ENCODE data around the gene COL15A1.

COL15A1 gene

DNA sequence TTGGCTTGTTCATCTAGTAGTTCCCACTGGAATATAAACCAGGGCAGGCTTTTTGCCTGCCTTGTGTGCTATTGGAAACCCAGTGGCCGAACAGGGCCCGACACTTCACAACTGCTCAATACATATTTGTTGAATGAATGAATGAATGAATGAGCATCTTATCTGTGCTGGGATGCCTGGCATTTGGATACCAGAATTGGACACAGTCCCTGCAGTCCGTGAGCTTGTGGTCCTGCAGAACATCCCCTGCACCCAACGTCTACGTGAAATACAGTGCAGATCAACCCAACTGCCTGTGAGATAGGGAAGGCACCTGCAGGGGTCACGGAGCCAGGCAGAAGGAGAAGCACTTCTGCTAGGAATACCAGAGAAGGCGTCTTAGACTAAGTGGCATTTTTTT is 30.0 kb upstream of the COL15A1 start:
- TF ChIP-seq, protein P1, sequence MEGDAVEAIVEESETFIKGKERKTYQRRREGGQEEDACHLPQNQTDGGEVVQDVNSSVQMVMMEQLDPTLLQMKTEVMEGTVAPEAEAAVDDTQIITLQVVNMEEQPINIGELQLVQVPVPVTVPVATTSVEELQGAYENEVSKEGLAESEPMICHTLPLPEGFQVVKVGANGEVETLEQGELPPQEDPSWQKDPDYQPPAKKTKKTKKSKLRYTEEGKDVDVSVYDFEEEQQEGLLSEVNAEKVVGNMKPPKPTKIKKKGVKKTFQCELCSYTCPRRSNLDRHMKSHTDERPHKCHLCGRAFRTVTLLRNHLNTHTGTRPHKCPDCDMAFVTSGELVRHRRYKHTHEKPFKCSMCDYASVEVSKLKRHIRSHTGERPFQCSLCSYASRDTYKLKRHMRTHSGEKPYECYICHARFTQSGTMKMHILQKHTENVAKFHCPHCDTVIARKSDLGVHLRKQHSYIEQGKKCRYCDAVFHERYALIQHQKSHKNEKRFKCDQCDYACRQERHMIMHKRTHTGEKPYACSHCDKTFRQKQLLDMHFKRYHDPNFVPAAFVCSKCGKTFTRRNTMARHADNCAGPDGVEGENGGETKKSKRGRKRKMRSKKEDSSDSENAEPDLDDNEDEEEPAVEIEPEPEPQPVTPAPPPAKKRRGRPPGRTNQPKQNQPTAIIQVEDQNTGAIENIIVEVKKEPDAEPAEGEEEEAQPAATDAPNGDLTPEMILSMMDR (IDR thresholded peaks at IDR 0.05; ENCODE audit: low read depth, low read length, missing control alignments), result no peak
- no peak for DNase-seq (ENCODE audit: low read depth)
- no peak overlapping the region for H3K4me3 ChIP-seq (ENCODE audit: low read depth, low read length)

DNA sequence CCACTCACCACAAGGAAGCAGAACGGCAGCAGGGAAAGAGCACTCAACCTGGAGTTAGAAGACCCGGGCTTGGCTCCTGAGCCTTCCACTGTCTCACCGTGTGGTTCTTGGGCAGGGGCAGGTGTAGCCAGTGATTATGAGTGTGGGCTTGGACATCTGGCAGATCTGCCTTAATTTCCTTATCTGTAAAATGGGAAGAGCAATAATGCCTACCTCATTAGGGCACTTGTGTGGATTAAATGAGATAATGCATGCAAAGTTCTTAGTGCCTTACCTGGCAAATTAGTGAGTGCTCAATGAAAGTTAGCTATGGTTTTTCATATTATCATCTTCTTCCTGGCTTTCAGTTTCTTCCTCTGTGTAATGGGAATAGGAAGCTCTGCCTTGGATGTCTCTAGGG is 28.1 kb upstream of the COL15A1 start:
- H3K4me3 ChIP-seq (ENCODE audit: low read depth, low read length), result no peak overlapping the region
- TF ChIP-seq, protein P1 (IDR thresholded peaks at IDR 0.05; ENCODE audit: low read depth, low read length, missing control alignments), result no peak
- no peak for DNase-seq (ENCODE audit: low read depth)

DNA sequence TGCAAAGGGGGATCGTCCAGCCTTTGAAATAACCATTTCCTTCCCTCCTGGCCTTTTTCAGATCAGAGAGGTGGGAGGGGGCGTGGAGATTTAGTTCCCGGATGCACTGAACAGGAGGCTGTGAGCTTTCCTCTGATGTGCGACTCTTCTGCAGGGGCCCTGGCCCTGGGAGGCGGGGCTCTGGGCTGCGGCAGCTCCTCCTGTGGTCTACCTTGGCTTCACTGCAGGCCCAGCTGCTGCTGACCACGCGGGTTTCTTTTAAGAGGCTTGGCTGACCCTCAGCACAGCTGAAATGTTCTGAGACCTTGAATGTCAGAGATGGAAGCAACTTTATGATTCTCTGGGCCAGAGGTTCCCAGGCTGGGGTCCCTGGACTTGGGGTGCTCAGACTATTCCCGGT is 27.0 kb upstream of the COL15A1 start:
- no peak overlapping the region for H3K4me3 ChIP-seq (ENCODE audit: low read depth, low read length)
- no peak for DNase-seq (ENCODE audit: low read depth)
- TF ChIP-seq, protein P1 (IDR thresholded peaks at IDR 0.05; ENCODE audit: low read depth, low read length, missing control alignments), result no peak

DNA sequence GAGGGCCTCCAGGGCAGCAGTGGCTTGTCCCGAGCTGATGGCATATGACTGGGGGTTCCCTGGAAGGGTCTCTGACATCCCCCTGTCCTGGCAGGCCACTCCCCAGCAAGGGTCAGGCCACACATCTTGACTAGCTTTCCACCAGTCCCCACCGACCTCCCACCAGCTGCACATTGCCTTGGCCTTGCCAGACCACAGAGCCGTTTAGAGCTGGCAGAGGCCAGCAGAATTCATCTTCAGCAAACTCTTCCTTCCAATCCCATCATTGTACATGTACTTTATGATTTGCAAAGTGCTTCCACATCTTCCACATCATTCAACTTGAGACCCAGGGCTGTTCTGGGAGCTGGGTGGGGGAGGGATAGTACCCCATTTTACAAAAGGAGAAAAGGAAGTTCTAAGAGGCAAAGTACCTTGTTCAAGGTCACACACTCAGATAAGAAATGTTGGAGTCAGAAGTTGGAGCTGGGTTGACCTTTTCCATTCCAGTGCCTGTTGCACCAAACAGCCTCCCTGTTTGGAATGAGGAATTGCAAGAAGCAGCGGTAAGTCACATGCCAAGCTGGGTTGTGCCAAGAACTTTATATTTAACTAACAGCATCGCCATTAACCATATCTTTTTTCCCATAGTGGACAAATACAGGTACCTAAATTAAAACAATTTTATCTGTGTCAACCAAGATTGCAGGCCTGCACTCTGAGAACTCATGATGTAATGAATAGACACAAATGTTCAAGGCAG is 25.8 kb upstream of the COL15A1 start:
- TF ChIP-seq, protein P1 (IDR thresholded peaks at IDR 0.05; ENCODE audit: low read depth, low read length, missing control alignments), result no peak
- DNase-seq (ENCODE audit: low read depth), result no peak
- no peak overlapping the region for H3K4me3 ChIP-seq (ENCODE audit: low read depth, low read length)

DNA sequence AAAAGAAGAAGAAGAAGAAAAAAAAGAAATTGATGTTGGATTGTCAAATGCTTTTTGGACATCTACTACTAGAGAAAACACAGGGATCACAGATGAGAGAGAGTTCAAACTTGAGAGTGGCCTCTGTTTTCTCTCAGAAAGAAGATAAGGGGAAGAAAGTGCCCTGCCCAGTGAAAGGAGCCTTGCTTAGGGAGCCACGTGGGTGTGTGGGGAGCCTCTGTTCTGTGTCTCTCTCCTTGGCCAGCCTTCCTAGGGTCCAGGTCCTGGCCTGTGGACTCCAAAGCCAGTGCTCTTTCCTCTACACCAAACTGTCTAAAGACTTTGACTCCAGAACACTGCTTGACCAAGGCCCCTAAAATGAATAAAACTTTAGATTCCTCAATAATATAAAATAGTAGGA is 22.0 kb upstream of the COL15A1 start:
- no peak for DNase-seq (ENCODE audit: low read depth)
- no peak overlapping the region for H3K4me3 ChIP-seq (ENCODE audit: low read depth, low read length)
- TF ChIP-seq, protein P1 (IDR thresholded peaks at IDR 0.05; ENCODE audit: low read depth, low read length, missing control alignments), result no peak

DNA sequence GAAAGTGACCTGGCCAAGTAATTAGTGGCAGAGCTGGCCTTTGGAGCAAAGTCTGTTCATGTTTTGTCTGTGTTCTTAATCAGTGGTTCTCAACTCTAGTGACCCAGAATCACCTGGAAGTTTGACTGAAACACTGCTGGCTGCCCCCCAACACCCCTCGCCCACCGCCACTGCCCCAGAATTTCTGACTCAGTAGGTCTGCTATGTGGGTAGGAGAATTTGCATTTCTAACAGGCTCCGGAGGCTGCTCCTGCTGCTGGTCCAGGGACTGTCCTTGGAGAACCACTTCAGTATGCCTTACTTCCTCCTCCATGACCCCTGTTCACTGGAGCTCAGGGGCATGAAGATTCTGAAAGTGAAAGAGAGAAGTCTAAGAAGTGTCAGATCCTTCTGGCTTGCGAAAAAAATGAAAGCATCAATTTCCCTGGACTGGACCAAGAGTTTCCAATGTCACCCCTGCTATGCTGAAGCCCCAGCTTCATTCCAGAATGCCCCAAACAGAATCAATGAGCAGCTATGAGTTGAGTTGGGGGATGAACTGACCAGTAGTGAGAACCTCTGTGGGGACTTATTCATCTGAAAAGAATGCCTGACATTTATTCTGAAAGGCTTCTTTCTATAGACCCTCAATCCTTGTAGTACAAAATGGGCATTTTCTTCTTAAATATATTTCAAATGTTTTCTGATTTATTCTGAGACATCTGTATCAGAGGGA is 20.8 kb upstream of the COL15A1 start:
- DNase-seq (ENCODE audit: low read depth), result no peak
- TF ChIP-seq, protein P1 (IDR thresholded peaks at IDR 0.05; ENCODE audit: low read depth, low read length, missing control alignments), result no peak
- H3K4me3 ChIP-seq (ENCODE audit: low read depth, low read length), result no peak overlapping the region

Data from GM12864 (cell line).